Stimulated activated CD4-positive, alpha-beta T cell treated with anti-CD3 and anti-CD28 coated beads, Interleukin-1b, Interleukin-23, amount 100 ng/mL, for 1 hour (primary cell): ENCODE measurements around the gene NGEF.
"Not testable (repeated sequence)": the region's sequence is repeated elsewhere in the genome, so short reads cannot be mapped to it uniquely, and the experiment has no call there.

Experiments
- DNase-seq, 2 donors: peaks; one replicate each; pipeline ENCODE4 v3.0.0-alpha.2; 2020; ENCODE audit warnings: low read depth in 2 of 2

Gene NGEF

DNA sequence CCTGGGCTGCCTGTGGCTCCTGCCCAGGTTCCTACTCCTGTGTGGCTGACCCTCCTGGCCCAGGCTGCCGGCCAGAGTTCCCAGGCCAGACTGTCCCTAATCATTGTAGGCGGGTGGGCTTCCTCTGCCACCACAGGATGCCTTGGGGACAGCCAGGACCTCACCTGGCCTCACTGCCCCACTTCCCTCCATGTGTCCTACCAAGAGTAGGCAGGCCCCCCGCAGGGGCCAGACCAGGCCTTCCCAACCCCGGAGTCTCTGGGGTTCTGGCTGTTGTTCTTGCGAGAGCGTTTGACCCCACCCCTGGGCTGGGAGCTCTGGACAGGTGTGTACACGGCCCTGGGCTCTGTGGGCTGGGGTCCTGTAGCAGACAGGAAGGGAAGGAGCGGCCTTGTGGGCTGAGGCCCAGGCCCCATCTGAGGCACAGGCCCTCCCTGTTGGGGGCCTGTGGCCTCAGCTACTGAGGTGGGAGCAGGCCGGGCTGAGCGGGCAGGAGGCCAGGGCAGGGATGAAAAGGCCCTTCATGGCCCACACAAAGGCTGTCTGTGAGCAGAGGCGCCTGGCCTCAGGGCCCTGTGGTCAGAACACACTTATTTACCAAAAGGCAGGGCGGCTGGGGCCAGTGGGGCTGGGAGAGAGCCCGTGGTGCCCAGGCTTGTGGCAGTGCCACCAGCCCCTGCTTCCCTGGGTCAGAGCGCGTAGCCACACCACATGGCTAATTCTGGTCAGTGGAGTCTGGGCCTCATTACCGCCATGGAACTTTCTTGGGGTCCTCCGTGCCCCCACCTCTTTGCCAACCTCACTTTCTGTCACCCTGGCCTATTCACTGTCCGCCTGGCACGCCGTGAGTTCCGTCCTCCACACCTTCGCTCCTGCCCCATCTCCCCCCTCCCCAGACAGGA lies 141.0 kb downstream of the NGEF start:
- DNase-seq, result no peak

DNA sequence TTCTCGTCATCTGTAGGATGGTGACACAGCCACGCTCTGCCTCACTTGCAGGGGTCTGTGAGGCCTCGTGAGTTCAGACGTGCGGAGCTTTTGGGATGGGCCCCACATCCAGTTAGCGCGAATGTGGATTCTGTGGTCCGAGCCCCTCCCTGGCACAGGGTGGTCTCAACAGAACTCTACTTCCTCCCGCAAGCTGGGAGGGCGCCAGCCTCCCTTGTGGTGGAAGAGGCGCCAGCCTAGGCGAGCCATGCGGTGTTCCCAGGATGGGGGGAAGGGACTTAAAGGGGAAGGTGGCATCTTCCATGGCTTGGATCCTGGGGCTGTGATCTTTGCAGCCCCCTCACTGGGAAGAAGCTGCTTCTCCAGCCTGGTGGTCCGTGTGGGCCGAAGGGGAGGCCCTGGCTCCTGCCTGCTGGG lies 141.6 kb downstream of the NGEF start:
- DNase-seq, result no peak

DNA sequence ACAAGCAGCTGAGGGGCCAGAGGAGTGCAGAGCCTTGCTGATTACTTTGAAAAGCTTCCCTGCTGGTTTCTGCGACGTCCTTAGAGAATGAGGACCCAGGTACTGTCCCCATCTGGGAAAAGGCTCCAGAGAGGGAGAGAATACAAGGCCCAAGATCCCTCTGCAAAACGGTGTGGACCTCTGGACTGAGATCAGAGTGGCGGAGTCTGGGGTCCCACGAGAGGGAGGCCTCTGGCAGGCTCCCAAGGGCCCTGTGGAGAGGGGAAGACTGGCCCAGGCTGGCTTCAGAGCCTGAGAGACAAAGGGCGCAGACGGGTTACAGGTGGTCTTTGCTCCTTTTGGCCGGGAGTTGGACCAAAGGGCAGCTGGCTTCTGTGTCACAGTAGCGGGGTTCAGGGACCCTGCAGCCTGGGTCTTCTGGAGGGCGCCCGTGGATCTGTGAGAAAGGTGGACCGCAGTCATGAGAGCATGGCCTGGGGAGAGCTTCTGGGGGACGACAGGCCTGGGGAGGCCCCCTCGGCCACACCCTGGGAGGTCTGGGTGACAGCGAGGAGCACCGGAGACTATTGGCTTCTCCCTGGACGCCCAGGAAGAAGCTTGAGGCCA lies 142.2 kb downstream of the NGEF start:
- no peak for DNase-seq

DNA sequence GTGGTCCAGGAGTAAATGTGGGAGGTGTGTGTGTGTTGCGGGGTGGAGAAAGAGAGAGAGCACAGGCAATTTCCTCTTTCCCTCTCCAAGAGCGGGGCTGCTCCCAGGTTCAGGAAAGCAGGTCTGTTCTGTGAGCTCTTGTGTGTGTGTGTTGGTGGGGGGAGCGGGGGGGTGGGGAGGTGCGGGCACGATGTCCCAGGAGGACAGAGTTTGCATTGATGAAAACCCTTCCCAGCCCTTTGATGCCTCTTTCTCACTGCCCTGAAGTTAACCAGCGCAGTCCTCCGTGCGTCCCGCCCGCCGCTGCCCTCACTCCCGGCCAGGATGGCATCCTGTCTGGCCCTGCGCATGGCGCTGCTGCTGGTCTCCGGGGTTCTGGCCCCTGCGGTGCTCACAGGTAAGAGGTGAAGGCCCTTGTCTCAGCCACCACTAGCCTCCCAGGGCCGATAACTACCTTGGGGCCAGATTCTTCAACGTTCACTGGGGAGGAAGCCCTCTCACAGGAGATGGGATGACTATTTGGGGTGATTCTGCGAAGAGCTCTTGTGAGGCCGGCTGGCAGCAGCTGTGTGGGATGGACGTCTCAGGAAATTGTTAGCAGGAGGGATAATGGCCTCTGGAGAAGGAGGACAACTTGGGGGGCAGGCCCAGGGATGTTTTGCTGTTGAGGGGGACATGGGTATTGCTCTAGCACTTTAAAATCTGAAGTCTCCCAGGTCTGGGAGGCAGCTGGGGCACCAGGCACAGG lies 142.9 kb downstream of the NGEF start, which contains the start of gene SNORC:
Gene SNORC, plus strand, starts transcription at position 247 of the 748 bp plus-strand sequence. Its CDS starts 78 bp downstream, at position 325.
- DNase-seq, result no peak

DNA sequence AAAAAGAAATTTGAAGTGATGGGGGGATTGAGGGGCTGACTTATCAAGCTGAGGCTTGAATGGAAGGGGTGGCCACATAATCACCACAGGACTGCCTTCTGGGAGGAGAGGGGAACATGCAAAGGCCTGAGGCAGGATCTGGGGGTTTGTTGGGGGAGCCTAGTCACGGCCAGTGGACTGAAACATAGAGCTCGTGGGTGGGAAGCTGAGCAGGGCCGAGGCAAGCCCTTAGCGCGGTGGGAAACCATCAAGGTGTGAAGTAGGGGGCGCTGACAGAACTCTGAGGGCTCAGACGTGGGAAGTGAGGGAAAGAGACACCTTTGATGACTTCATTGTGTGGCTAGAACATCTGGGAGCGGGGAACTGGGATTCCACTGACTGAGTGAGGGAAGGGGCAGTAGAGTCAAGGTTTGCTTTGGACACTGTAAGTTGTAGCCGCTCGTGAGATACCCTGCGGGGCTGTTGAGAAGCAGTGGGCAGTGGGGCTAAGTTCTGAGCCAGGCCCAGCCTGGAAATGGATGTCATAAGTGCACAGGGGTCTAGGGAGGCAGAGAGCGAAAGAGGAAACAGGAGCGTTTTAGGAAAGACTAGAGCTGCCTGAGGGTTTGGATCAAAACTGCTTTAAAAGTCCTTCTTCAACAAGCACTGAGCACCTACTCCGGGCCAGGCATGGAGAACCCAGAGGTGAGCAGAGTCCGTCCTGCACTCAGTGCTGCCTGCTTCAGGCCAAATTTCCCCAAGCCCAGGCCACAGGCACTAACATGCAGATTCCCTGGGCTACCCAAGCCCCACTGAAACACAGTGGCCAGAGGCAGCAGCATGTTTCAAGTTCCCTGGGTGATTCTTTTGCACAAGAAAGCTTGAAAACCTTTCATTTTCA lies 143.7 kb downstream of the NGEF start:
- no peak for DNase-seq

DNA sequence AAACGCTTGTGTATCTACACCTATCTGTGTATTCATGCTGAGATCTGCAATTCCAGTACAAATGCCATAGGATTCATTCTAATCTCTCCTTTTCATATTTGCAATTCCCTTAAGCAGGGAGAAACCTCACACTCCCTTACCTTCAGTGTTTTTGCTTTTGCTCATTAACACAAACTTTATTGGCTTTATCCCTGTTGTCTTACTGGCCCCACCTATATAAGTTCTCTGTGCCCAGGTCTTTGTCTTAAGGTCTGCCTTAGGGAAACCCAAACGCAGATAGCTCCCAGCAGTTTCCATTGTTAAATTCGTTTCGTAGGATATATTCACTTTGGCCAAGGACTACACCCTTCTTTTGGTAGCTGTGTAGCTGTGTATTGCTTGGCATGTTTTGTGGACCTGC lies 147.0 kb downstream of the NGEF start:
- DNase-seq, result no peak

DNA sequence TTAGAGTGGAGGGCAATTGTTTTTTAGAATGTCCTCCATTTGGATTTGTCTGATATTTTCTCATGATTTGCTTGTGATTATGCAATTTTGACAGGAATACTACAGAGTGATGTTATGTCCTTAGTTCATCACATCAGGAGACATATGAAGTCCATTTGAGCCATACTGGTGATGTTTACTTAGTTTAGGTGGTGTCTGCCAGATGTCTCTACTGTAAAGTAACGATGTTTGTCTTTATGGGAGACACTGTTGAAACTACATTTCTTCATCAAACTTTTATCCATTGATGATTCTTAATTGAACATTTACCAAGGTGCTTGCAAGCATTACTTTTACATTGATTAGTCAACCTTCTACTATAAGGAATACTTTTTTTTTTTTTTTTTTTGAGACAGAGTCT lies 147.9 kb downstream of the NGEF start:
- DNase-seq, result no peak

DNA sequence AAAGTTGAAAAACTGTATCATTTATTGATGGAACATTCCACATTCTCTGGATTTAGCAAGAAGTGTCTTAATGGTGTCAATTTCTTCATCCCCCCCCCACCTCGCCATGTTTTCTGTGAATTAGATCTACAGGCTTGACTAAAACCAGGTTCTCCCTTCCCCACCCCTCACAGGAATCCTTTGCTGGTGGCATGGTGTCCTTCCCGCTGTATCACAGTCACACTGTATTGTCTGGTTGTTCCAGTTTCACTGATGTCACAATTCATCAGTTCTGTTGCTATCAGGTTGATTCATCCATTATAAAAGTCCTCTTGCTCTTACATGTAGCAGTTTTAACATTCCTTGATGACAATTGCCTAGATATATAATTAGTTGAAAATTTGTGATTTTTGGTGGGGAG lies 149.1 kb downstream of the NGEF start:
- DNase-seq, result no peak

DNA sequence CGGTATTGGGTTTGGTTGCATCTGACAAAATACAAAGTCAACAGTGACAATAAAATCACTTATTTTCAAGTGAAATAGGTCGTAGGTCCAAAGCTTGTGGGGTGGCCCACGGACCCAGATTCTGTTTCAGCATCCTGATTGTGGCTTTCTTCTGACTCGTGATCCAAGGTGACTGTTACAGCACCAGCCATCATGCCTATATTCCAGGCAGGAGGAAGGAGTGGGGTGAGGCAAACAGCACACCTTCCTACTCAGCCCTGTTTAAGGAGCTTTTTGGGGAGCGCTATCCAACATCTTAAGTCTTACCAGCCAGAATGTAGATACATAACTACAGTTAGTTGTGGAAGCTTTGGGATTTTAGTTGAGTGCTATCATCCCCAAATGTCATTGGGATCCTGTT lies 151.7 kb downstream of the NGEF start:
- no peak for DNase-seq

DNA sequence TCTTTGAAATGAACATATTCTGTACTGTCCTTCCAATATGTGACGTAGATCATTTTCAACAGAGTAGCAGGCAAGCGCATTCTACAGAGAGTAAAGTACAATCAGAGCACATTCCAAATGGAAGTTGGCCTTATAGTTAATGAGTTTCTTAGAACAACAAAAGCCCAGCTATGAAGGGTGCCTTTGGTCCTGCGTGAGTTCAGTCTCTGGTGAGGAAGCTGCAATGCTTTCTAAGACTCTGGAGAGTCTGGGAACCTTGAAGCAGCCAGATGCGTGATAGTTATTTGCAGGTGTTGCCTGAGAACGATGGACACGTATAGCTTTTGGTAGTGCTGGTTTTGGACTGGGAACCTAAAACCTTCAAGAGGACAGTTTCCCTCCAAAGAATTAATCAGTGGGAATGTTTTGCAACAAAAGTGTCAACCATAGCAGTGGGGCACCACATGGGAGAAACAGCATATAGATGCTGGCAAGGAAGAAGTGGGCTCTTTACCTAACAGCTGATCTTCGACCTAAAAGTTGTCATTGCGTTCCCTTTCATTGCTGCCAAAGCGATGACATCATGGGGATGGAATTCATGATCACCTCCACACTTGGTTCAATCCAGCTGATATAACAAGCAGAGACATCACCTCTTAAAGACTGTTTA lies 152.3 kb downstream of the NGEF start:
- no peak for DNase-seq

DNA sequence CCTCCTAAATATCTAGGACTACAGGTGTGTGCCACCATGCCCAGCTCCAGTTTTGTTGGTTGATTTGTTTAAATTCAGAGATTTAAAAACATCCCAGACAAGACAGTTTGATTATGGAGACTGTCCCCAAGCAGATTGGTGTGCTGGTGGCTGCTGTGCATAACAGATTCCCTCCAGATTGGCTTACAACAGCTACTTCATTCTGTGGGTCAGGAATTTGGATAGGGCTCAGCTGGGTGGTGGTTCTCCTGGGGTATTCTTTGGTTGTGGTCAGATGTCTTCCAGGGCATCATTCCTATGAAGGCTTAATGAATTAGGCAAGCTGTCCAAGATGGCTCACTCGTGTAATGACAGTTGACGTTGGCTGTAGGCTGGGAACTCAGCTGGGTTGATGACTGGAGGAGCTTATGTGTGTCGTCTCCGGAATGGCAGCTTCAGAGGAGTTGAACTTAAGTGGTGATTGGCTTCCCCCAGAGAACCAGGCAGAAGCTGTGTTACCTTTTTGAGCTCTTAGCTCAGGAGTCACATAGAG lies 153.6 kb downstream of the NGEF start:
- DNase-seq, result no peak

DNA sequence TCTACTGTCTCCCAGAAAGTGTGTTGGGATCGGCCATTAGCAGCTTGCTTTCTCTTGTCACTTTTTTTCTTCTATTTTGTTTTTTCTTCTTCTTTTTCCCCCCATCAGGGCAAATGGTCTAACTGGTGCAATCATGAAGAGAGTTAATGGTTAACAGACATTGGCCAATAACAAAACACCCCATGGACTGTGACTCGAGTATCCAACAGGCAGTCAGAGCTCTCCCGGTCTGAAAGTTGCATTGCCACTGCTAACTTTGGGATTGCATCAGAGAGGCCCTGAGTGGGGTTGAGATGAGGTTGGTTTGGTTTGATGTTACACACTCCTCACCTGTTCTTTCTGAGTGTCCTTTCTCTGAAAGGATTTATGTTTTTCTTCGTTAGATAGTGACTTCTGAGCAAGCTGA lies 155.9 kb downstream of the NGEF start:
- DNase-seq, result no peak

DNA sequence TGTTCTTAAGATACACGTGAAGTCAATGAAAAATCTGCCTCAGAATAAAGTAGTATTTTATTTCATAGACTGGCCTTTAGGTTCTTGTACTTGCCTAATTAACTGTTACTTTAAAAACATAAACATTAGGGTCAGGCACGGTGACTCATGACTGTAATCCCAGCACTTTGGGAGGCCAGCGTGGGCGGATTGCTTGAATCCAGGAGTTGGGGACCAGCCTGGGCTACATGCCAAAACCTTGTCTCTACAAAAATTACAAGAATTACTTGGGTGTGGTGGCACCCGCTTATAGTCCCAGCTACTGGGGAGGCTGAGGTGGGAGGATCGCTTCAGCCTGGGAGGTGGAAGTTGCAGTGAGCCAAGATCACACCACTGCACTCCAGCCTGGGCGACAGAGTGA lies 159.0 kb downstream of the NGEF start:
- DNase-seq, result no peak

DNA sequence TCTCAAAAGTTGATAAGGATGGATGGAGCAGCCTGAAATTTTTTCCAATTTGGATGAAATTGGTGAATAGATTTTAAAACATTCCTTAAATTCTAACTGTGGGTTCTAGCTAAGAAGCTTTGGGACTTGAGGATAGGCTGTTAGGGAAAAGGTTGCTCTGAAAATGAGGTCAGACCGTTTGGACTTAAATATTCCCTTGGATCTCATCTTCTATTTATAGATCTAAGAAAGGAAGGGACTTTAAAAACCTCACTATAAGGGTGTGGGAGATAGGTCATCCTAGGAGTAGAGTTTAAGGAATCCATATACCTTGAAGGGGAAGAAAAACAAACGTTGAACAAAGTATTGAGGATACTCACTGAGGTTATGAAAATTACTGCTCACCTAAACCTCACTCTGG lies 160.4 kb downstream of the NGEF start:
- no peak for DNase-seq

DNA sequence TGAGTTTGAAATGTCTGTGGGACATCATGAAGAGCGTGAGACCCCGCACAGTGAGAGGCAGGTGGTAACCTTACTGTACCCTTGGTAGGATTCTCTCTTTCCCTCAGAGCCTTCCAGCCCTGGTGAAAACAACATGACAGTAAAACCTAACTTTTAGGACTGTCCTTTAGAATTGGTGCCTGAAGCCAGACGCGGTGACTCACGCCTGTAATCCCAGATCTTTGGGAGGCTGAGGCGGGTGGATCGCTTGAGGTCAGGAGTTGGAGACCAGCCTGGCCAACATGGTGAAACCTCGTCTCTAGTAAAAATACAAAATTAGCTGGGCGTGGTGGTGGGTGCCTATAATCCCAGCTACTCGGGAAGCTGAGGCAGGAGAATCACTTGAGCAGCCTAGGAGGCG lies 161.0 kb downstream of the NGEF start:
- DNase-seq, result not testable (repeated sequence)

DNA sequence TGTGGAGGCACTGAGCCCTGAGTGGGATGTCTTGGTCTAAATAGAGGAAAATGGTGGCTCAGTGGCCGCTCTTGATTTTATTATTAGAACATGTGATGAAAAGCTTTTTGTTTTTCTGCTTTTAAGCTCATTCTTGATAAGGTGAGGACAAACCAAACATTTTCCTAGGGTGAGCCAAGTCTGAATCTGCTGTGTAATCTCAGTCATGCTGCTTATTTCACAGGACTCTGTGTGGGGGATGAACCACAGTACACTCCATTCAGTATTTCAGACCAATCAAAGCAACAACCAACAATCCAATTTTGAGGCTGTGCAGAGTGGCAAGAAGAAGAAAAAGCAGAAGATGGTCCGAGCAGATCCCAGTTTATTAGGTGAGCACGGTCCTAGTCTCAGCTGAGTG lies 163.0 kb downstream of the NGEF start:
- DNase-seq, result no peak

DNA sequence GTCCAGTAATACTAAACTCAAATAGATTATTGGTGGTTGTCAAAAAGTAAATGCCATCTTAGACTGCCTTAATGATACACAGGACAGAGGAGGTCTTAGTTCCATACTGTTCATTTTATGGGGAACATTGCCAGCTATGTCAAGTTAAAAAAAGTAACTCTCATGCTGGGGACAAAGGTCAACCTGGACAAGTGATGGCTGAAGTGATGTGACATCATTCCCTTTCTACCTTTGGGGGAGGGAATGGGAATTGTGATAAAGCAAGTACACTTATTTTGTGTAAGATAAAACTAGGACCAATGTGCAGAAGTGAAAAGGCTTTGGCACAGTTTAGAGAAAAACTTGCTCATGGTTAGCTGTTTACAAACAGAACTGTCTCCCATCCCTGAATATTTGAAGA lies 167.0 kb downstream of the NGEF start:
- DNase-seq, result no peak

DNA sequence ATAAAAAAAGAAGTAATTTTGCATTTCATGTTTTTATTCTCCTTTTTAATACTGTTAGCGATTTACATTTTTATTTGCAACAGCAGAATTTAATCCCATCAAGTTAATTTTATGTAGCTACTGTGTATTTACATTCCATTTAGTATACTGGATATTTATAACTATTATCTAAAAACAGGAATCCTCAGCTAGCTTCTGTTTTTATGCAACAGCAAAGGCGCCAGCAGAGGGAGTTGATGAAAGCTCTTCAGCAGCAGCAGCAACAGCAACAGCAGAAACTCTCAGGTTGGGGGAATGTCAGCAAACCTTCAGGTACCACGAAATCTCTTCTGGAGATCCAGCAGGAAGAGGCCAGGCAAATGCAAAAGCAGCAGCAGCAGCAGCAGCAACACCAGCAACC lies 169.2 kb downstream of the NGEF start:
- DNase-seq, result no peak

DNA sequence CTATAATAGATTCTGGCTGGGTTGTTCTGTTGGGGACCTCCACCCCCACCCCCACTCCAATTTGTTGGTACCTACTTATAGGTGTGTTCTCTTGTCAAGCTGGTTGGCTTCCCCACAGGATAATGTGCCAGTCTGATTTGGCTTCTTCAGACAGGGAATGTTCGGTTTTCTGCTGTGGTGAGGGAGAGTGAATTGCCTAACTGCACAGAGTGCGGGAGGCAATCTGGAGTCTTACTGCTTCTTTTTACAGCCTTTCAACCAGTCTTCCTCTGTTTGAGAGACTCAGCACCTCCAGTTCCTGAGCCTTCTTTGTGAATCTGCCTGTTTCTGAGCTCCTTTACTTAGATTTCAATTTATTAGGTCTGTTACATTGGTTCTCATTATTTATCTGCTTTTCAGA lies 170.4 kb downstream of the NGEF start:
- no peak for DNase-seq

DNA sequence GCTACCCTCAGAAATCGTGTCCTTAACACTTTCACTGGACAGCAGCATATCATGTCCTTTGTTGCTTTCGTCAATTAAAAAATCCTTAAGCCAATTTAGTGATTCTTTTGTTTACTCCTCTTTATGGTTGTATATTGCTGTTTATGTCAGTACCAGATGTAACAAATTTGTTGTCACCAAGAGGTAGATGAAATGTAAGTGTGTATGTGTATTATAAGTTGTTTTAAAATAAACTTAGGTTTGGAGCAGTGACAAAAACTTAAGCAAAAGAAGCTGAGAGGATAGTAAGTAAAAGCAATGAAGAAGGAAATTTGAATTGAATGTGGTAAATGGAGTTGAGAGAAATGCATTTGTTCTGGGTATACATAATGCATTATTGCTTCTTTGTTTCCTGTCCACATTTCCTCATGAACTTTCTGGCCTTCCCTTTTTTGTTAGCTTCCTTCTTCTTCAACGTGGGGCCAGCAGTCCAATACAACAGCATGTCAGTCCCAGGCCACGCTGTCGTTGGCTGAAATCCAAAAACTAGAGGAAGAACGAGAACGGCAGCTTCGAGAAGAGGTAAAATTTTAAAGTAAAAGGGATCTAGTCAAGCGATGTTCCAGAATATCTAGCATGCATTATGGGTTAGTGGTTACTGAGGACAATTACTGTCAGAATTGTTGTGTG lies 173.5 kb downstream of the NGEF start:
- no peak for DNase-seq
